ENCODE data around the gene CYP4F22.
A peak's percentile ranks its signal among the peaks of the same experiment; 100 is the strongest.

The CYP4F22 gene

GRCh38 chr19:15556634-15557181, 48.4 kb downstream of the CYP4F22 start:
- peak overlapping the region; percentile 88; the same call in 1 of the 2 replicates for H2AFZ ChIP-seq (ENCODE audit: low read depth)
- H3K9ac ChIP-seq: no peak overlapping the region
- no peak overlapping the region for H3K27ac ChIP-seq

GRCh38 chr19:15557223-15557622, 48.9 kb downstream of the CYP4F22 start:
- H3K9ac ChIP-seq: no peak overlapping the region
- H3K4me3 ChIP-seq (IDR thresholded peaks at IDR 0.05; ENCODE audit: insufficient read depth, low read depth, low read length): no peak overlapping the region
- H3K4me2 ChIP-seq: no peak overlapping the region
- no peak for TF ChIP-seq CTCF (conservative IDR thresholded peaks at IDR 0.05; ENCODE audit: low read depth, low read length)
- H3K4me1 ChIP-seq (ENCODE audit: low read depth, poor library complexity, severe bottlenecking): no peaks in the 10 kb centered on the region
- H3K79me2 ChIP-seq (ENCODE audit: insufficient read depth, low read depth): no peaks in the 10 kb centered on the region
- no peak overlapping the region for H3K27ac ChIP-seq
- H3K36me3 ChIP-seq (ENCODE audit: insufficient read depth): no peaks in the 10 kb centered on the region
- peaks cover 25% of the 10 kb centered on the region; the same call in 1 of the 2 replicates for H3K27me3 ChIP-seq (ENCODE audit: insufficient read depth, low read depth)
- H2AFZ ChIP-seq (ENCODE audit: low read depth): no peak overlapping the region
- H4K20me1 ChIP-seq (ENCODE audit: insufficient read depth): no peaks in the 10 kb centered on the region

More at GRCh38 chr19:15556634-15557181, 48.4 kb downstream of the CYP4F22 start:
- Histone ChIP-seq H3K4me3 (IDR thresholded peaks at IDR 0.05; ENCODE audit: insufficient read depth, low read depth, low read length) (no peak overlapping the region), H3K36me3 (ENCODE audit: insufficient read depth) (no peaks in the 10 kb centered on the region), H3K79me2 (ENCODE audit: insufficient read depth, low read depth) (no peaks in the 10 kb centered on the region), H3K27me3 (ENCODE audit: insufficient read depth, low read depth) (peaks cover 25% of the 10 kb centered on the region; the same call in 1 of the 2 replicates), H3K4me1 (ENCODE audit: low read depth, poor library complexity, severe bottlenecking) (no peaks in the 10 kb centered on the region), H3K4me2 (peak overlapping the region; percentile 93), H4K20me1 (ENCODE audit: insufficient read depth) (no peaks in the 10 kb centered on the region)
- no peak for TF ChIP-seq CTCF (conservative IDR thresholded peaks at IDR 0.05; ENCODE audit: low read depth, low read length)

- H4K20me1 ChIP-seq (ENCODE audit: insufficient read depth): no peaks in the 10 kb centered on the region
- H3K27me3 ChIP-seq (ENCODE audit: insufficient read depth, low read depth): peaks cover 38% of the 10 kb centered on the region
- no peaks in the 10 kb centered on the region for H3K4me1 ChIP-seq (ENCODE audit: low read depth, poor library complexity, severe bottlenecking)
- no peak overlapping the region for H3K4me2 ChIP-seq
- no peak overlapping the region for H3K9ac ChIP-seq
- no peak for TF ChIP-seq CTCF (conservative IDR thresholded peaks at IDR 0.05; ENCODE audit: low read depth, low read length)
- no peaks in the 10 kb centered on the region for H3K36me3 ChIP-seq (ENCODE audit: insufficient read depth)
- no peak overlapping the region for H2AFZ ChIP-seq (ENCODE audit: low read depth)
- H3K27ac ChIP-seq: no peak overlapping the region
- H3K4me3 ChIP-seq (IDR thresholded peaks at IDR 0.05; ENCODE audit: insufficient read depth, low read depth, low read length): no peak overlapping the region
- no peaks in the 10 kb centered on the region for H3K79me2 ChIP-seq (ENCODE audit: insufficient read depth, low read depth)
Measured at GRCh38 chr19:15562145-15562544, 53.8 kb downstream of the CYP4F22 start.

- Histone ChIP-seq H3K4me2 (no peak overlapping the region), H4K20me1 (ENCODE audit: insufficient read depth) (no peaks in the 10 kb centered on the region), H3K36me3 (ENCODE audit: insufficient read depth) (no peaks in the 10 kb centered on the region), H3K27ac (no peak overlapping the region), H3K9ac (no peak overlapping the region), H2AFZ (ENCODE audit: low read depth) (no peak overlapping the region), H3K79me2 (ENCODE audit: insufficient read depth, low read depth) (no peaks in the 10 kb centered on the region), H3K27me3 (ENCODE audit: insufficient read depth, low read depth) (peaks cover 40% of the 10 kb centered on the region), H3K4me3 (IDR thresholded peaks at IDR 0.05; ENCODE audit: insufficient read depth, low read depth, low read length) (no peak overlapping the region), H3K4me1 (ENCODE audit: low read depth, poor library complexity, severe bottlenecking) (no peaks in the 10 kb centered on the region)
- no peak for TF ChIP-seq CTCF (conservative IDR thresholded peaks at IDR 0.05; ENCODE audit: low read depth, low read length)
Measured at GRCh38 chr19:15562861-15563260, 54.5 kb downstream of the CYP4F22 start.

Measured in KMS-11 (cell line).